Stimulated activated CD4-positive, alpha-beta T cell treated with anti-CD3 and anti-CD28 coated beads, Interleukin-2, amount 100 ng/mL, for 24 hours (primary cell): ENCODE results near the gene SATL1.
"Not testable (repeated sequence)": the region's sequence is repeated elsewhere in the genome, so short reads cannot be mapped to it uniquely, and the experiment has no call there.

Source experiments
- DNase-seq, 2 donors: peaks; one replicate each; pipeline ENCODE4 v3.0.0-alpha.2; 2020

Gene SATL1, protein sequence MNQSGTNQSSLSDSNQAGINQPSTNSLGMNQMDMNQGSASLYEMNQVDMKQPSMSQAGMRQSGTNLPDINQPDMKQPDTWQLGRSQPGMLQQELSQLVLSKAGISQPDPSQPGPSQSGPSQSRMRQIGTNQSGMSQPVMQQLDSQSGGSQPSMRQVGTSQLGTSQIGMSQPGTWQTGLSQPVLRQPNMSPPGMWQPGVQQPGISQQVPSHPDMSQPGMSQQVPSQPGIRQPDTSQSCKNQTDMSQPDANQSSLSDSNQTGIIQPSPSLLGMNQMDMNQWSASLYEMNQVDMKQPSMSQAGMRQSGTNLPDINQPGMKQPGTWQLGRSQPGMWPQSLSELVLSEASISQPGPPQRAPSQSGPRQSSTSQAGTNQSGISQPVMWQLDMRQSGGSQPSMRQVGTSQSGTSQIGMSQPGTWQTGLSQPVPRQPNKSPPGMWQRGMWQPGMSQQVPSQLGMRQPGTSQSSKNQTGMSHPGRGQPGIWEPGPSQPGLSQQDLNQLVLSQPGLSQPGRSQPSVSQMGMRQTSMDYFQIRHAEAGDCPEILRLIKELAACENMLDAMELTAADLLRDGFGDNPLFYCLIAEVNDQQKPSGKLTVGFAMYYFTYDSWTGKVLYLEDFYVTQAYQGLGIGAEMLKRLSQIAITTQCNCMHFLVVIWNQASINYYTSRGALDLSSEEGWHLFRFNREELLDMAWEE

DNA sequence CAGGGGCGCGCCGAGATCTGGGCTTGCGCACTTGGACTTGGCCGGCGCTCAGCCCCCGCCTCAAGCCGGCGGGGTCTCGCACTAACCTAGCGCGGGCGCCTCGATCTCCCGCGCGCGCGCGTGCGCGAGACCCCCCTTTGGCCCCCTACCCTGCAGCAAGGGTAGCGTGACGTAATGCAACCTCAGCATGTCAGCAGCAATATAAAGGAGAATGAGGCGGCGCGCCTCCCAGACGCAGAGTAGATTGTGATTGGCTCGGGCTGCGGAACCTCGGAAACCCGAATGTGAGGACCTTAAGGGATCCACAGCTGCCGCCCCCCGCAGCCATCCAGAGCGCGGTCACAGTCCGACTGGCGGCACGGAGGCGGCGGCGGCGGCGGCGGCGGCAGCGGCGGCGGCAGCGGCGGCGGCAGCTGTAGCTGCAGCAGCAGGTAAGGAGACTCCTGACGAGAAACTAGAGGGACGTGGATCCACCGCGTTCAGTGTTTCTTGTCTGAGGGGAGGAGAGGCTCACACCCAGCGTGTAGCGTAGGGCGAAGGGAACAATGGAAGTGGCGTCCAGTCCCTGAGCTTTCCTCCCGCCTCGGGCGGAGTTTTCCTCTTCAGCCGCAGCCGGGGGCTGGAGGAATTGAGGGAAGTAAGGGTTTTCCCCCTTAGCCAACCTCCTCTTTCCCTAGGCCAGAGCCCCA, at the start of gene SATL1, which contains the start of gene ZNF711:
Gene SATL1, minus strand, starts transcription at position 19 of the 689 bp plus-strand sequence. CDS start 134,811 bp downstream, outside the sequence.
Gene ZNF711, plus strand, starts transcription at position 231 of the 689 bp plus-strand sequence. CDS start 3,582 bp downstream, outside the sequence.
- peak in 1 of 2 donors; percentile 10 for DNase-seq

DNA sequence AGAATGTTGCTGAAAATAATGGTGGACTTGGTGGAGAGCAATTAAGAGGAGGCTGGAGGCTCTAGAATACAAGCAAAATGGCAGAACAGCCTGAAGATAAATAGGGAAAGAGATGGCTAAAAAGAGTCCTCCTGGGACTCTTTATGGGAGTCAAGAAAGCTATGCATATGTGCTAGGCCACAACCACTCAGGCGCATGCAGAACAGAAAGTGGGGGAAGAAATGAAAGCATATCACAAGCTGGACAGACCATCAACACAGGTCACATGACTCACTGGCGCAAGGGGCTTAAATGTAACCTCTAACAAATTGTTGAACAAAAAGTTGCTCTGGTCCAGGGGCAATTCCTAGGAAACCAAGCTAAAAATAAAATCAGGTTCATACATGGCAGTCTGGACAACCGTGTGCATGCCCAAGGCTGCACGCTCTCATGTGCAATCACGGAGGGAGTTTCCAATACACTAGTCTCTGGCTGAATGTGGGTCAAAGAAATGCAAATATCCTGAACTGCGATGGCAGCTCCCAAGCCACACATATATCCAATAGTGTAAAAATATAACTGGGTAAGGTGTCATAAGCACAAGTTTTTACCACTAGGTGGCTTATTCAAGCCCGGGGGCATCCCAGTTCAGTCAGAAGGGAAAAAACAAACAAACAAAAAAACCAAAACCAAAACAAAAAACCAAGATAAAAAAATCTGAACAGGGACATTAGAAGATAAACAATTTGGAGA, 45.6 kb upstream of the SATL1 start:
- no peak for DNase-seq

DNA sequence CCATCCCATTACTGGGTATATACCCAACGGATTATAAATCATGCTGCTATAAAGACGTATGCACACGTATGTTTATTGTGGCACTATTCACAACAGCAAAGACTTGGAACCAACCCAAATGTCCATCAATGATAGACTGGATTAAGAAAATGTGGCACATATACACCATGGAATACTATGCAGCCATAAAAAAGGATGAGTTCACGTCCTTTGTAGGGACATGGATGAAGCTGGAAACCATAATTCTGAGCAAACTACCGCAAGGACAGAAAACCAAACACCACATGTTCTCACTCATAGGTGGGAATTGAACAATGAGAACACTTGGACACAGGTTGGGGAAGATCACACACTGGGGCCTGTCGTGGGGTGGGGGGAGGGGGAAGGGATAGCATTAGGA, 41.7 kb upstream of the SATL1 start:
- DNase-seq: not testable (repeated sequence)

DNA sequence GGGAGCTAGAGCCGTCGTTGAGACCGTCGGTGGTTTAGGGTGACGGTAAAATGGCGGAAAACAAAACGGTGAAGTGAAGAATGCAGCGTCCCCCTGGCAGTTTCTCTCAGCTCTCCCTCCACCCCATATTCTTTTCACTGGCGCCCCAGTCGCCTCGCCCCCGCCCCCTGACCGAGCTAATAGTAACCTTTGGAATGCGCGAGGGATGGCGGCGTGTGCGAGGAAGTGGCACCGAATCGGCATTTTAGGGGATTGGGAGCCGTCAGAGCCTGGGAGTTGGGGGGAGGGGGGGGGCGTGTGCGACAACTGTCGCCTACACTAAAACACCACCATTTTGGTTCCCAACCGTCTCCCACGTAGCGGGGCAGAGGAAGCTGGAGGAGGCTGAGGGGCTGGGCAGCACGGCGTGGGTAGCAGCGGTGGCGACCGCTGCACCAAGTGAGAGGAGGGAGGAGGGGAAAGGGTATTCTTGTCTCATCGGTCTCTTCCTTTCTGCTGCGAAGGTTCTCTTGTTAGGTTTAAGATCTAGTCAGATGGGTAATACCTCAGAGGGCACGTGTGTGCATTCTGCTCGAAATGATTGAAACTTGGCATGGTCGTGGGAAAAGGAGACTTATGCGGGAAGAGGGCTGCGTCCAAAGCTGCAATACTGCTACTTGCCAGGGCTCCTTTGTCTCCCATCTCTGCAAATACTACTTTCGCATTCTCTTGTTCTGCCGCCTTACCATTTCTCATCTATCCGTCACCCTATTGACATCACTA, 1.1 kb upstream of the SATL1 start:
- DNase-seq: peak in 1 of 2 donors; percentile 0

DNA sequence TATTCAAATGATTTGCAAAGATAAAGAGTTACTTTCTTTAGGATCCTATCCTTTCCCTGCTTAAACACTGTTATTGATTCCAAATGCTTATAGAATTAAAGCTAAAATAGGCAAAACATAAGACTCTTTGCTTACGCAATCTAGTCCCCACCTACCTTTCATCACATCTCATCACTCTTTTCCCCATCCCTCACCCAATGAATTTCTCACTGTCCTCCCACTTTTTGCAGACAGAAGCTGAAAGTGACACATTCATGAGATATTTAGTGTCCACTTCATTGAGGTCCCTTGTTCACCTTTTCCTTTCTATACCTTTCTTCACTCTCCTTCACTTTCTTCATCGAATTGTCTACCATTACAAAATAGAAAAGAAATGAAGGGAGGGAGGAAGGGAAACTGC, 424 bp downstream of the SATL1 start:
- DNase-seq: no peak

DNA sequence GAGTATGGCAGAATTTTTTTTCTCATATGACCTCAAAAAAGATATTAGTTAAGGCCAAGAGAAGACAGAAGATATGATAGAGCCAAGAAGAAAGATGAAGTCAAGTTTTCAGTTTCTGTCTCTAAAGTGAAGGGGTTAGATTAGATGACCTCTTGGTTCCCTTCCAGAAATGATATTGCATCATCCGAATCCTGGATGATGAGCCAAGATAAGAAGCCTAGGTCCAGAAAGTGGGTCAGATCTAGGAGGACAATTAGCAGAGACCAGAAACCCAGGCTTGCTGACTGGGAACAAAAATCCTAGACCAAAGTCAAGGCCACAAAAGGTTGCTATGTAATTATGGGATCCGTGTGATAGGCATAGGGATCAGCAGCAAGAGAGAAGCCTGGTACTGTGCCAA, 20.2 kb downstream of the SATL1 start:
- DNase-seq: no peak

DNA sequence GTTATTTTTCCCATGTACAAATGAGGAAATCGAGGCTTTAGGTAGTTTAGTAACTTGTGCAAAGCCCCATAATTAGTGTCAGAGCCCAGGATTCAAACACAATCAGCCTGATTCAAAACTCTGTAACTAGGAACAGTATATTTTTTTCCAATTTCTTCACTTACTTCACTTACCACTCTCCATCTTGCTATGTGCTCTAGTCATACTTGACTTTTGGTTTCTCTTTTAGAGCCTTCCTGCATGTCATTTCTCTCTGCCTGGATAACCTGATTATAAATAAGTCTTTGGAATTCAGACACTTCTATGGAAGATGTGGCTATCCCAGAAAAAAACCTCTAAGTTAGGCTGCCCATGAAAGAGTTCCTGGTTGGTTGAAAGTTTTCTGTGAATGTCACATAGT, 22.2 kb downstream of the SATL1 start:
- no peak for DNase-seq

DNA sequence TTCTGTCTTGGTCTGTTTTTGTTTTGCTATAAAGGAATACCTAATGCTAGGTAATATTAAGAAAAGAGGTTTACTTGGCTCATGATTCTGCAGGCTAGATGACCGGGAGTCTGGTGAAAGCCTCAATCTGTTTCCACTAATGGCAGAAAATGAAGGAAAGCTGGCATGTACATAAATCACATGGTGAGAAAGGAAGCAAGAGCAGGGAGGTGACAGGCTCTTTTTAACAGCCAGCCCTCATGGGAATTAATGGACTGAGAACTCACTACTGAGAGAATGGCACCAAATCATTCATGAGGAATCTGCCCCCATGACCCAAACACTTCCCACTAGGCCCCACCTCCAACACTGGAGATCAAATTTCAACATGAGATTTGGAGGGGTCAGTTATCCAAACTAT, 27.6 kb downstream of the SATL1 start:
- no peak for DNase-seq

DNA sequence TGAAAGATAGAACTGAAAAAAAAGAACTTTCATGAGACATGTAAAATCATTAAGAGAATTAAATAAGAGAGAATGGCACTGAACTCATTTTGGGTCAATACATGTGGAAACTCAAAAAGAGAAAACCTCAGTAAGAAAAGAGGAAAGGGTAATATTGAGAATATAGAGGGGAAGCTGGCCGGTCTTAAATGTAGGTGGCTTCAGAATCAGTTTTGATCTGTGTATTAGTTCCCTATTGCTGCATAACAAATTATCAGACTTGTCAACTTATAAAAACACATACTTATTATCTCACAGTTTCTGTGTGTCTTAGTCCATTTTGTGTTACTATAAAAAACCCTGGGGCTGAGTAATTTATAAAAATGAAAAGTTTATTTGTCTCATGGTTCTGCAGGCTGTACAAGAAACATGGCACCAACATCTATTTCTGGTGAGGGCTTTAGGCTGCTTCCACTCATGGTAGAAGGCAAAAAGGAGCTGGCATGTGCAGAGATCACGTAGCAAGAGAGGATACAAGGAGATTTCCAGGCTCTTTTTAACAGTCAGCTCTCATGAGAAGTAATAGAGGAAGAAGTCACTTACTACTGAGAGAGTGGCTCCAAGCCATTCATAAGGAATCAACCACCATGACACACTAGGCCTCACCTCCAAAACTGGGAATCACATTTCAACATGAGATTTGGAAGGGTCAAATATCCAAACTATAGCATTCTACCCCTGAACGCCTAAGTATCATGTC, 29.6 kb downstream of the SATL1 start:
- no peak for DNase-seq

DNA sequence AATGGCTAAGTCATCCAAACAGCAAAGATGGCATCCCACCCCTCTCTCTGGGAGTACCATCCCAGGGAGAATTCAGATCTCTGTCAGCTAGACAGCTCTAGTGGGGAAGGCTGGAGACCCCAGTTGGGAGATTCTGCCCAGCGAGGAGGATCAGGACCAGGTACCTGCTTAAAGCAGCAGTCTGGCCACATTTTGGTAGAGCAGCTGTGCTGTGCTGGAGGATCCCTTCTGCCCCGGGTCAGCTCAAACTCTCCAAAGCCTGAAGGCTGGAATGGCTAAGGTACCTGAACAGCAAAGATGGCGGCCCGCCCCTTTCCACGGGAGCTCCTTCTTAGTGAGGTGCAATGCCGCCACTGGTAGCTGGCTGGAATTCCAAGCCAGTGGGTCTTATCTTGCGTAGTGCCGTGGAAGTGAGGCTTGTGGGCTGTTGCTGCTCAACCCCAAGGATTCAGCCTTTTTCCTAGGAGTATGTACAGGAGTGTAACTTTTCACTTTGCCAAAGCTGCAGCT, 40.1 kb downstream of the SATL1 start:
- no peak for DNase-seq

DNA sequence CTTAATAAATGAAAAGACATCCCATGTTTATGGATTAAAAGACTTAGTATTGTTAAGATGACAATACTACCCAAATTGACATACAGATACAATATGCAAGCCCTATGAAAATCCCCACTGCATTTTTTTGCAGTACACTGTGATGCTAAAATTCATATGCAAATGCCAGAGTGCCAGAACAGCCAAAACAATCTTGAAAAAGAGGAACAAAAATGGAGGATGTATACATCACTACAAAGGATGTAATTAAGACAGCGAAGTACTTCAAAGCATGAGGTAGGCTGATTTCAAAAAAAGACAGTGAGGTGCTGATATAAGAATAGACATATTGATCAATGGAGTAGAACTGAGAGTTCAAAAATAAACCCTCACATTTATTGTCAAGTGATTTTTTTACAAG, 47.3 kb downstream of the SATL1 start:
- DNase-seq: no peak

DNA sequence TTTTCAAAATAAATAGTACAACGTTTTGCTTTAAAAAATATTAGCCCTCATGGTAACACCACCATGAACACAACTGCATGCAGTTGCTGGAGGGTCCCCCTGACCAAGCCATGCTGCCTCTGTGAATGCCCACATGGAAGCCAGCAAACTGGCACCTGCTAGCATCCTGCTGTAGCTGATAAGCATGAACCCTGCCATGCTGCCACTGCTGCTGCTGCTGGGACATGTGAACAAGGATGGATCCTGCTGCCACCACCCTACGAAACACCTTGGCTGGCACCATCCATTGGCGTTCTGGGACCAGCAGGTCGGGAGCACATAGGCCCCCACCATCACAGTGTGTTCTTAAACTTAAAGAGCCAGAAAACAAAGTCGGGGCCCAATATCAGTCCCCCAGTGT, 83.9 kb downstream of the SATL1 start:
- no peak for DNase-seq

DNA sequence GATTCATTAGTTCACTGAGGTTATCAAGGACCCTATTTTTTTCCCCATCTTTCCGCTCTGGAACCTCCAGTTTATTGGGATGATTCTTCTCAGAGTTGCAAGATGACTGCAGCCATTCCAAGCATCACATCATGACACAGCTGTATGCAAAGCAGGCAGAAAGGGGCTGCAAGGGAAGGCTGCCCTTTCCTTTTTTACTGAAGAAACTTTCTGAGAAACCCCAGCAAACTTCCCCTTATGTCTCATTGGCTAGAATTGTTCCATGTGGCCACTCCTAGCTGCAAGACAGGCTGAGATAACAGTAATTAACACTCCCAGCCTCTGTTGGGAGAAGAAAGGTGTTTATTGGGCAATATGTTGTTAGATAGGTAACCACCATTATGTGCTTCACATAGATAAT, 102.6 kb downstream of the SATL1 start:
- no peak for DNase-seq

DNA sequence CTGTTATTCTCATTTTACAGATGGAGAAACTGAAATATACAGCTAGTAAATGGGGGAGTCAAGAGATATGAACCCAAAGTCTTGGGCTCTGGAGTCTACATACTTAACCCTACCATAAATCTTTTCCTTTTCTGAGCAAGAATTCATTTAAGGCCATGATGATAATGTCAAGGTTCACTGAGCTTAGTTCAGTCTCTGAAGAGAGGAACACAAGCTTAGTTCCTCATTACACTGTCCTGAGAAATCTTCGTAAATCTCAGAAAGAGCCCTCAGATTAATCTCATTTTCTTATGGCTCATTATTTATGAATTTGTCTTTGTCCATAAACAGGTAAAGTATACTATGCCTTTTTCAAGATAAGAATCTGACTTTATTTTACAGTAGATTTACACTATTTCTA, 104.2 kb downstream of the SATL1 start:
- no peak for DNase-seq

DNA sequence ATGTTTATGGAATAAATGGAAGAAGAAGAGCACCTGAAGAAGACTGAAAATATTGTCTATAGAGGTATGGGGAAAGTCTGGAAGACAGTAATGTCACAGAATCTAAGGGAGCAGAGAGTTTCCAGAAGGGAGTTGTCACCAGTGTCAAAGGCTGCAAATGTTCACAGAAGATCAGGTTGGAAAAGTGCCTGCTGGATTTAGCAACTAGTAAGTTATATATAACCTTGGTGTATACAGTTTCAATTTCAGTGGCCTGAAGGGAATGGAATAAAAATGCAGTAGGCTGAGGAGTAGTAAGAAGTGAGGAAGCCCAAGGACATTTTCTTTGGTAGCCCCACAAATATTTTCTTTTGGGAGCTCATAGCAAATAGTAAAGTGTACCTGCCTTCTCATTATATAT, 107.2 kb downstream of the SATL1 start:
- DNase-seq: no peak

DNA sequence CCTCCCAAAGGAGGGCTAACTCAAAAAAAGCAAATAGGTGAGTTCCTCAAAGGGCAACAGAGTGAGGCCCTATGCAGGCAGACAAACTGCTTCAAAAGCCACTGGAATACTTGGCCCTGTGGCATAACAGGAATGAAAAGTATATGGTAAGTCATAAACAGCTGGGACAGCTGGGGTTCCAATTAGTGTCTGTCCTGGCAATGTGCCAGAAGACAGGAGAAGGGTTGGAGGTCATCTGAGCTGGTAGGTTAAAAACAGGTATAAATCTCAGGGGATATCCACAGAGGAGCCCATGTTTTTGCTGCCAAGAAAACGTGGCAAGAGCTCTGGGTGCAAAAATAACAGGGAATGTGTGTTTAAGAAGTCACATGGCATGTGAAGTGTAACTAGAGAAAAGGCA, 128.3 kb downstream of the SATL1 start:
- DNase-seq: no peak

DNA sequence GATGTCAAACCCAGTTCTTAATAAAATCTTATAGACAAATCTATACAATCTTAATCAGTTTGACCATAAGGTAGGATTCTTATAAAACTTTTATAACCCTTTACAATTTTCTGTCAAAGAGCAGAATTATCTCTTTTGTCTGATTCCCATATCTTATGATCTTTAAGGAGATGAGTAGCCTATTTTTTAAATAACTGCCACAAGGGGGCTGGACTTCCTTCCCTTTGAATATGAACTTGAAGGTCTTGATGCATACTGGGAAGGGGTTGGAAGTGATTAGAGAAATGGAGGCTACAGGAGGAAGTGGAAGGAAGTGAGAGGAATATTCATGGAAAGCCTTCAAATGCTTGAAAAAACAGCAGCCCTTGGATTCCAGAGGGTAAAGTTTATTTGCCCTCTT, 128.8 kb downstream of the SATL1 start:
- DNase-seq: no peak

DNA sequence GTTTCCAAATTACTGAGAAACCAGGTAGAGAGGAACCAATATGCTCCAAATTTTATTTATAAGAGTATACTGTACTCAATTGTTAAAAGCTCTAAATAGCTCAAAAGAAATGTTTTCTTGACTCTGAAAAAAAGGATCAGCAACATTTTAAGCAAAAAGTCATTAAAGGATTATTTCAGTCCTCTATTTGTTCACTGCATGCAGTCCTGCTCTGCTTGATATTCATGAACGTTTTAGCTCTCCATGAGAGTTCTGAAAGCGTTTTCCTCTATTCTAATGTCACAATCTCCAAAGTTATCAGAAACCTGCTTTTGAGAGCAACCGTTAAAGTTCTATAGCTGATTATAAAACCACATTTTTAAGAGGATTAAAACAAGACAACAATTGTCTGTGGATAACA, 129.4 kb downstream of the SATL1 start:
- DNase-seq: no peak

DNA sequence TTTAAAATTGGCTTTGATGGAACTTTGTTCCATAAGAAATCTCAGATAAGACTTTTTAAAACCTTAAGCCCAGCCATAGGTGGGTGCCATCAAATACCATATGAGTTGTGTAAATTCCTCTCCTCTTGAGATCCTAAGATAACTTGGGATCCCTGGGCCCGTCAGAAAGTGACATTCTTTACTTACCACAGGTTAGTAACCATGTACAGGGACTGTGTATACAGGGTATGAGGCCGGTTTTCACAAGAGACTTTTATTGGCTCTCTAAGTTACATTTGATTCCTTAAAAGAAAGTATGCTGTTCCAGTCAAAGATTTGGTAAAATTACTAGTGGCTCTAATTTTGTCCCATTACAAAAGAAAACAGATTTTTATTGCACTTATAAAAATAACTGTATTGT, 129.8 kb downstream of the SATL1 start:
- no peak for DNase-seq

DNA sequence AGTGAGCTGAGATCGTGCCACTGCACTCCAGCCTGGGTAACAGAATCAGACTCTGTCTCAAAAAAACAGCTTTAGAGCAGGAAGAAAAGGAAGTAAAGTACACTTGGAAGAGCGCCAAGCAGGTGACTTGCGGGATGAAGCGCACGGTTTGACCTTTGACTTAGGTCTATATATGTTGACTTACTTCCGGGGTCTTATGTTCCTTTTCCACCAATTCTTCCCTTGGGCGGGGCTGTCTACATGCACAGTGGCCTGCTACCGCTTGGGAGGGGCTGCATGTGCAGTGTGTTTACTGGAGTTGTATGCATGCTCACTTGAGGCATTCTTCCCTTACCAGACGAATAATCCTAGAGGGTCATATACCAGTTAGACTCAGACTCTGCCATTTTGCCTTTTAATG, 131.3 kb downstream of the SATL1 start:
- no peak for DNase-seq

DNA sequence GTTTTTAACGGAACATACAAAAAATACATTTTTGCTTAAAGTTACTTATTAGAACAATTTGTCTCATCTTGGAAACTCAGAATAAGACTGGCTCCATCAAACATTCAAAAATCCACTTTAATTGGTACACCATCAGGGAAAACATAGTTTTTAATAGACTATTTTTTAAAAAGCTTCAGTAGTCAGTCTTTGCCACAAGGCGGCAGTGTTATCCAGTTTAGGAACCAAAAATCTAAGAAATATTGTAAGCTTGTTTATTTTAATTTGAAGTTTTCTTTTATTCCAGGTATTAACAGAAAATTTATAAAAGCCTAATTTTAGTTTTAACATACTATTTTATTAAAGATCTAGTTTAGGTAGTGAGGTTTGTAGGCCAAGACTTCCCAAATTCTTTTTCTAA, 132.2 kb downstream of the SATL1 start:
- DNase-seq: no peak
